ENCODE results near the gene ZNF587B. TPM values are rescaled to one million over a fixed set of nuclear protein-coding genes. Genes with fewer than 3 reads are reported as not detected.
"Not testable (repeated sequence)": the region's sequence is repeated elsewhere in the genome, so short reads cannot be mapped to it uniquely, and the experiment has no call there.

ZNF587B gene
- total RNA-seq, 4 donors from 2014 or later, result 5.3 to 25.0 (median 13.3) TPM

GRCh38 chr19:57816652-57817051, 13.4 kb upstream of the ZNF587B start:
- H3K36me3 ChIP-seq, result peaks cover 0 to 13% (median 0%) of the 10 kb centered on the region in 3 donors
- no peak overlapping the region for H3K27ac ChIP-seq
- H3K4me3 ChIP-seq, result no peak overlapping the region
- 97% methylated on average over 7 of the region's 7 CpGs for WGBS, 2 donors
- H3K4me1 ChIP-seq, result peaks cover 15 to 58% (median 28%) of the 10 kb centered on the region in 3 donors
- no peak for DNase-seq
- H3K9me3 ChIP-seq, result no peaks in the 10 kb centered on the region
- no peaks in the 10 kb centered on the region for H3K27me3 ChIP-seq
- no peak for TF ChIP-seq POLR2A (IDR thresholded peaks at IDR 0.05)
- TF ChIP-seq CTCF (IDR thresholded peaks at IDR 0.05), result no peak
- intact Hi-C loops (cut with DNase I), result no loop called here

- Histone ChIP-seq H3K36me3 (peaks cover 0 to 9% (median 0%) of the 10 kb centered on the region in 3 donors), H3K4me1 (peaks cover 15 to 59% (median 24%) of the 10 kb centered on the region in 3 donors), H3K27ac (no peak overlapping the region), H3K4me3 (no peak overlapping the region), H3K27me3 (no peaks in the 10 kb centered on the region), H3K9me3 (no peaks in the 10 kb centered on the region)
- no peak for DNase-seq
- no peak for TF ChIP-seq CTCF (IDR thresholded peaks at IDR 0.05)
- TF ChIP-seq POLR2A (IDR thresholded peaks at IDR 0.05), result no peak
- intact Hi-C loops (cut with DNase I), result no loop called here
- WGBS, 2 donors, result 94 to 97% methylated on average over 14 of the region's 14 CpGs
Observed at GRCh38 chr19:57817976-57818375, 12.1 kb upstream of the ZNF587B start.

GRCh38 chr19:57818378-57818777, 11.7 kb upstream of the ZNF587B start:
- intact Hi-C loops (cut with DNase I), result no loop called here
- no peak overlapping the region for H3K27ac ChIP-seq
- no peaks in the 10 kb centered on the region for H3K9me3 ChIP-seq
- H3K27me3 ChIP-seq, result no peaks in the 10 kb centered on the region
- no peak overlapping the region for H3K4me3 ChIP-seq
- H3K4me1 ChIP-seq, result peaks cover 15 to 59% (median 27%) of the 10 kb centered on the region in 3 donors
- 88 to 93% methylated on average over 3 to 5 of the region's 7 CpGs for WGBS, 2 donors
- TF ChIP-seq POLR2A (IDR thresholded peaks at IDR 0.05), result no peak
- no peak for TF ChIP-seq CTCF (IDR thresholded peaks at IDR 0.05)
- H3K36me3 ChIP-seq, result peaks cover 0 to 9% (median 0%) of the 10 kb centered on the region in 3 donors
- no peak for DNase-seq

- Histone ChIP-seq H3K4me3 (peak overlapping the region; percentile 70 to 97 (median 86)), H3K9me3 (no peaks in the 10 kb centered on the region), H3K27ac (peak overlapping the region; percentile 79 to 91 (median 88)), H3K36me3 (peaks cover 0 to 17% (median 0%) of the 10 kb centered on the region in 3 donors), H3K27me3 (no peaks in the 10 kb centered on the region), H3K4me1 (peaks cover 9 to 58% (median 19%) of the 10 kb centered on the region in 3 donors)
- intact Hi-C loops (cut with DNase I), result no loop called here
- TF ChIP-seq CTCF (IDR thresholded peaks at IDR 0.05) (no peak), POLR2A (IDR thresholded peaks at IDR 0.05) (peak in 1 of 4 donors; percentile 54)
- peak; percentile 47 for DNase-seq
- WGBS, 2 donors, result 2 to 3% methylated on average over 6 to 18 of the region's 44 CpGs
Observed at GRCh38 chr19:57819475-57820148, 10.5 kb upstream of the ZNF587B start.

GRCh38 chr19:57820599-57820998, 9.5 kb upstream of the ZNF587B start:
- H3K4me3 ChIP-seq, result peak overlapping the region; percentile 70 to 97 (median 86)
- peaks cover 0 to 17% (median 0%) of the 10 kb centered on the region in 3 donors for H3K36me3 ChIP-seq
- H3K4me1 ChIP-seq, result peaks cover 5 to 50% (median 13%) of the 10 kb centered on the region in 3 donors
- H3K27me3 ChIP-seq, result no peaks in the 10 kb centered on the region
- intact Hi-C loops (cut with DNase I), result no loop called here
- H3K27ac ChIP-seq, result peak overlapping the region in 3 of 4 donors; percentile 79 to 91 (median 90)
- no peak for TF ChIP-seq CTCF (IDR thresholded peaks at IDR 0.05)
- TF ChIP-seq POLR2A (IDR thresholded peaks at IDR 0.05), result no peak
- no peaks in the 10 kb centered on the region for H3K9me3 ChIP-seq
- 61 to 75% methylated on average over 6 of the region's 6 CpGs for WGBS, 2 donors
- DNase-seq, result no peak

GRCh38 chr19:57821095-57821494, 9.0 kb upstream of the ZNF587B start:
- Histone ChIP-seq H3K4me3 (peak overlapping the region in 2 of 4 donors; percentile 75 to 97), H3K4me1 (peaks cover 5 to 49% (median 13%) of the 10 kb centered on the region in 3 donors), H3K36me3 (peaks cover 0 to 18% (median 0%) of the 10 kb centered on the region in 3 donors)
- H3K27ac ChIP-seq; intact Hi-C loops (cut with DNase I); H3K9me3 ChIP-seq; DNase-seq; H3K27me3 ChIP-seq: not testable (repeated sequence)
- WGBS, 2 donors, result 60 to 67% methylated on average over 1 of the region's 3 CpGs

GRCh38 chr19:57821501-57821900, 8.6 kb upstream of the ZNF587B start:
- H3K4me3 ChIP-seq; intact Hi-C loops (cut with DNase I); H3K27me3 ChIP-seq; H3K9me3 ChIP-seq; H3K27ac ChIP-seq; DNase-seq: not testable (repeated sequence)
- WGBS, 2 donors, result 96 to 97% methylated on average over 2 of the region's 3 CpGs
- H3K36me3 ChIP-seq, result peaks cover 0 to 22% (median 0%) of the 10 kb centered on the region in 3 donors
- peaks cover 5 to 49% (median 13%) of the 10 kb centered on the region in 3 donors for H3K4me1 ChIP-seq

- H3K4me3 ChIP-seq; H3K27me3 ChIP-seq; H3K9me3 ChIP-seq; DNase-seq; intact Hi-C loops (cut with DNase I): not testable (repeated sequence)
- Histone ChIP-seq H3K36me3 (peaks cover 0 to 30% (median 0%) of the 10 kb centered on the region in 3 donors), H3K4me1 (peaks cover 5 to 49% (median 13%) of the 10 kb centered on the region in 3 donors), H3K27ac (peak overlapping the region in 1 of 4 donors; percentile 5)
- WGBS, 2 donors, result 54 to 55% methylated on average over 2 of the region's 2 CpGs
Observed at GRCh38 chr19:57823155-57823554, 6.9 kb upstream of the ZNF587B start.
